HCT116 (cell line): Measurements from ENCODE around the gene AKAP13. TPM values are rescaled to one million over a fixed set of nuclear protein-coding genes. Genes with fewer than 3 reads are reported as not detected.

Experiments used
- ATAC-seq: fragments of 200-7000 bp; cut with Tn5 transposase; 2 replicates; pipeline ENCODE4 v1.9.1; 2020; ENCODE audit warnings: mild to moderate bottlenecking, moderate library complexity
- BruUV-seq: library from RNA; stranded (reverse); fragments of 400-500 nt; replicated peaks from 2 replicates; lab custom pipeline; 2021; lab: Mats Ljungman, UMichigan
- CTCF ChIA-PET: fragments of 300-600 bp; sonication (Branson Sonifier 250); formaldehyde crosslinking; loops from one replicate; lab custom pipeline; 2021; ENCODE audit warnings: antibody characterized with exemption; lab: Charles Lee
- POLR2A ChIA-PET: fragments of 300-600, 350-600 bp; sonication (Branson Sonifier 250); formaldehyde crosslinking; loops from one replicate; lab custom pipeline; 2021; ENCODE audit warnings: antibody characterized with exemption; lab: Charles Lee
- RAD21 ChIA-PET, 2 experiments: fragments of 300-600 bp; sonication (Branson Sonifier 250); formaldehyde crosslinking; loops; one replicate each; lab custom pipeline; 2023; ENCODE audit warnings: low total read pairs in 2 of 2; ENCODE audit not compliant: uncharacterized antibody in 2 of 2, unreplicated experiment in 2 of 2, low non-redundant PET in 1 of 2; lab: Charles Lee
- DNase-seq: peaks from one replicate; pipeline ENCODE4 v3.0.0-alpha.2; 2010; ENCODE audit warnings: low read depth, low spot score
- H2AFZ ChIP-seq: fragments of 200-600 bp; shearing (Covaris generic), sonication (generic); 2 replicates; pipeline ENCODE4 v1.6.1; 2017; ENCODE audit warnings: low read depth, mixed run types, mixed read lengths, antibody characterized with exemption, low read length; ENCODE audit not compliant: poor library complexity, severe bottlenecking
- H3K27ac ChIP-seq: 2 replicates; pipeline ENCODE4 v1.5.1; 2012; ENCODE audit warnings: low read depth, low read length
- H3K27me3 ChIP-seq: fragments of 200-600 bp; sonication (generic); 2 replicates; pipeline ENCODE4 v1.6.1; 2016; ENCODE audit warnings: mixed run types, low read length, mixed read lengths; ENCODE audit not compliant: insufficient read depth
- H3K36me3 ChIP-seq, 2 experiments: fragments of 200-500 bp in 1 of 2; fragments of 200-600 bp in 1 of 2; sonication (Bioruptor generic) in 1 of 2; sonication (generic) in 1 of 2; 2 replicates each; pipeline versions ENCODE4 v1.5.1 to v1.6.1; 2014 to 2016; ENCODE audit warnings: low read length in 2 of 2, inconsistent platforms in 1 of 2, mixed read lengths in 1 of 2, mixed run types in 1 of 2; ENCODE audit not compliant: insufficient read depth in 2 of 2, control insufficient read depth in 1 of 2
- H3K4me1 ChIP-seq, 2 experiments: fragments of 200-600 bp in 1 of 2; sonication (generic) in 1 of 2; 2 replicates each; pipeline versions ENCODE4 v1.5.1 to v1.6.1; 2012 to 2017; ENCODE audit warnings: low read length in 2 of 2, inconsistent platforms in 1 of 2, mild to moderate bottlenecking in 1 of 2, mixed read lengths in 1 of 2, mixed run types in 1 of 2, moderate library complexity in 1 of 2; ENCODE audit not compliant: insufficient read depth in 2 of 2, control insufficient read depth in 1 of 2
- H3K4me2 ChIP-seq: fragments of 200-600 bp; sonication (generic); 2 replicates; pipeline ENCODE4 v1.6.1; 2017; ENCODE audit warnings: mixed run types, low read length, mixed read lengths
- H3K4me3 ChIP-seq, 2 experiments: fragments of 200-600 bp in 1 of 2; sonication (generic) in 1 of 2; replicated peaks in 1 of 2; 2 replicates each; pipeline ENCODE4 v1.5.1; 2011 to 2016; ENCODE audit warnings: low read length in 2 of 2, control low read depth in 1 of 2, low read depth in 1 of 2, mild to moderate bottlenecking in 1 of 2, mixed read lengths in 1 of 2, mixed run types in 1 of 2
- H3K79me2 ChIP-seq: fragments of 200-600 bp; sonication (generic); 2 replicates; pipeline ENCODE4 v1.6.1; 2017; ENCODE audit warnings: mild to moderate bottlenecking, mixed run types, low read length, moderate library complexity, mixed read lengths; ENCODE audit not compliant: insufficient read depth
- H3K9ac ChIP-seq: fragments of 200-600 bp; sonication (generic); 2 replicates; pipeline ENCODE4 v1.6.1; 2016; ENCODE audit warnings: low read length, mixed read lengths
- H3K9me2 ChIP-seq: fragments of 200-600 bp; sonication (generic), shearing (Covaris generic); 2 replicates; pipeline ENCODE4 v1.6.1; 2017; ENCODE audit warnings: mixed run types, mild to moderate bottlenecking, moderate library complexity; ENCODE audit not compliant: insufficient read depth
- H3K9me3 ChIP-seq, 2 experiments: fragments of 200-500 bp in 1 of 2; fragments of 200-600 bp in 1 of 2; sonication (Bioruptor generic) in 1 of 2; sonication (generic) in 1 of 2; 2 replicates each; pipeline ENCODE4 v1.6.1; 2014 to 2017; ENCODE audit warnings: low read length in 2 of 2, mixed read lengths in 2 of 2, inconsistent platforms in 1 of 2, low read depth in 1 of 2, mild to moderate bottlenecking in 1 of 2, mixed run types in 1 of 2, moderate library complexity in 1 of 2; ENCODE audit not compliant: control insufficient read depth in 1 of 2, insufficient read depth in 1 of 2
- H4K20me1 ChIP-seq: fragments of 200-600 bp; sonication (generic), shearing (Covaris generic); 2 replicates; pipeline ENCODE4 v1.6.1; 2017; ENCODE audit warnings: mixed run types, mild to moderate bottlenecking, moderate library complexity; ENCODE audit not compliant: insufficient read depth
- CEBPB ChIP-seq: IDR thresholded peaks from 2 replicates; pipeline ENCODE4 v1.6.1; 2012; ENCODE audit warnings: low read depth
- CTCF ChIP-seq, 3 experiments: fragments of 200-600 bp in 1 of 3; sonication (generic) in 1 of 3; IDR thresholded peaks in 2 of 3; conservative IDR thresholded peaks in 1 of 3; 2 replicates each; pipeline ENCODE4 v1.5.1; 2012 to 2017; ENCODE audit warnings: low read depth in 2 of 3, low read length in 2 of 3, antibody characterized with exemption in 1 of 3, borderline replicate concordance in 1 of 3, control low read depth in 1 of 3, mild to moderate bottlenecking in 1 of 3, mixed read lengths in 1 of 3, mixed run types in 1 of 3, moderate library complexity in 1 of 3; ENCODE audit not compliant: insufficient read depth in 1 of 3
- ELF1 ChIP-seq: IDR thresholded peaks from 2 replicates; pipeline ENCODE4 v1.6.1; 2012; ENCODE audit warnings: low read depth, borderline replicate concordance
- JUND ChIP-seq: IDR thresholded peaks from 2 replicates; pipeline ENCODE4 v1.6.1; 2012
- POLR2A ChIP-seq: IDR thresholded peaks from 2 replicates; pipeline ENCODE4 v1.7.0; 2011; ENCODE audit warnings: borderline replicate concordance; ENCODE audit not compliant: insufficient read depth, insufficient read length; ENCODE audit errors: extremely low read depth
- POLR2AphosphoS5 ChIP-seq: IDR thresholded peaks from 2 replicates; pipeline ENCODE4 v1.6.1; 2011; ENCODE audit warnings: mild to moderate bottlenecking, low read depth, low read length, moderate library complexity
- SRF ChIP-seq: IDR thresholded peaks from 2 replicates; pipeline ENCODE4 v1.6.1; 2012; ENCODE audit warnings: low read depth
- YY1 ChIP-seq: IDR thresholded peaks from 2 replicates; pipeline ENCODE4 v1.6.1; 2011; ENCODE audit warnings: low read length, low read depth, moderate library complexity, mild to moderate bottlenecking; ENCODE audit not compliant: insufficient replicate concordance; ENCODE audit errors: extremely low read depth
- ZFX ChIP-seq: fragments of 450-650 bp; IDR thresholded peaks from 2 replicates; pipeline ENCODE4 v1.6.1; 2017
- intact Hi-C: fragments of 100-400 bp; cut with micrococcal nuclease; formaldehyde crosslinking; loops from 2 replicates; pipeline ENCODE4 v1.10.0; 2022
- total RNA-seq: library from RNA; stranded (reverse); gene quantifications from one replicate; pipeline ENCODE4 v1.2.1, GENCODE V29; 2021; ENCODE audit not compliant: unreplicated experiment
- TF ChIP-seq, protein P1 (sequence below): IDR thresholded peaks from 2 replicates; pipeline ENCODE4 v1.6.1; 2011; ENCODE audit warnings: mild to moderate bottlenecking, low read length, moderate library complexity; ENCODE audit not compliant: insufficient replicate concordance; ENCODE audit errors: extremely low read depth
- TF ChIP-seq, protein P2 (sequence below): IDR thresholded peaks from 2 replicates; pipeline ENCODE4 v1.6.1; 2012
- TF ChIP-seq, protein P3 (sequence below): IDR thresholded peaks from 2 replicates; pipeline ENCODE4 v1.6.1; 2012; ENCODE audit warnings: low read depth

The AKAP13 gene
- total RNA-seq, 1 experiment from 2014 or later, result 43.1 TPM

DNA sequence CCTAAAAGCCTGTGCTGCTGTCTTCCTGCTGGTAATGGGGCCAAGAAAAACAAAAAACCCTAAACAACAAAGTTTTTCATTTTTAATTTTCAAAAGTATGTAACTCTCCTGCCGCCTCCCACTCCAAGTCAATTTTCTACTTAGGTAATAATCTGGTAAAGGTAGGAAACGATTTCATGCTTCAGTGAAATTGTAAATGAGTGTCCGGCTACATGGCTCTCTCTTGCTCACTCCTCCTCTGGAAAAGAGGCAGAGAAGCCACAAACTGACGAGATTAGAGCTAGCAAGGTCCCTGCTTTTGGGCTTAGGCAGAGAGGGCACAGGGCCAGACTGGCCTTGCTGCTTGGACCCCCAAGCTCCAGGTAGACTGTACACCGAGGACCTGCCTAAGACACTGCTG lies 390.9 kb downstream of the AKAP13 start (continued):
- TF ChIP-seq, protein P1, sequence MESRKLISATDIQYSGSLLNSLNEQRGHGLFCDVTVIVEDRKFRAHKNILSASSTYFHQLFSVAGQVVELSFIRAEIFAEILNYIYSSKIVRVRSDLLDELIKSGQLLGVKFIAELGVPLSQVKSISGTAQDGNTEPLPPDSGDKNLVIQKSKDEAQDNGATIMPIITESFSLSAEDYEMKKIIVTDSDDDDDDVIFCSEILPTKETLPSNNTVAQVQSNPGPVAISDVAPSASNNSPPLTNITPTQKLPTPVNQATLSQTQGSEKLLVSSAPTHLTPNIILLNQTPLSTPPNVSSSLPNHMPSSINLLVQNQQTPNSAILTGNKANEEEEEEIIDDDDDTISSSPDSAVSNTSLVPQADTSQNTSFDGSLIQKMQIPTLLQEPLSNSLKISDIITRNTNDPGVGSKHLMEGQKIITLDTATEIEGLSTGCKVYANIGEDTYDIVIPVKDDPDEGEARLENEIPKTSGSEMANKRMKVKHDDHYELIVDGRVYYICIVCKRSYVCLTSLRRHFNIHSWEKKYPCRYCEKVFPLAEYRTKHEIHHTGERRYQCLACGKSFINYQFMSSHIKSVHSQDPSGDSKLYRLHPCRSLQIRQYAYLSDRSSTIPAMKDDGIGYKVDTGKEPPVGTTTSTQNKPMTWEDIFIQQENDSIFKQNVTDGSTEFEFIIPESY, result no peak

GRCh38 chr15:85771781-85772445 lies 391.5 kb downstream of the AKAP13 start:
- H3K79me2 ChIP-seq, result no peaks in the 10 kb centered on the region; the same call in 1 of the 2 replicates
- H4K20me1 ChIP-seq, result no peaks in the 10 kb centered on the region
- no peak for TF ChIP-seq ELF1
- TF ChIP-seq SRF, result no peak
- TF ChIP-seq CEBPB, result no peak
- no peak for TF ChIP-seq CTCF (IDR thresholded peaks at IDR 0.05 in 2 of 3, conservative IDR thresholded peaks at IDR 0.05 in 1 of 3; ENCODE audit: borderline replicate concordance in 1 of 3, insufficient read depth in 1 of 3, low read depth in 2 of 3, low read length in 2 of 3)
- no peak for TF ChIP-seq ZFX
- no peak for TF ChIP-seq POLR2AphosphoS5
- TF ChIP-seq JUND, result no peak
- no peak for TF ChIP-seq POLR2A
- TF ChIP-seq, protein P2, sequence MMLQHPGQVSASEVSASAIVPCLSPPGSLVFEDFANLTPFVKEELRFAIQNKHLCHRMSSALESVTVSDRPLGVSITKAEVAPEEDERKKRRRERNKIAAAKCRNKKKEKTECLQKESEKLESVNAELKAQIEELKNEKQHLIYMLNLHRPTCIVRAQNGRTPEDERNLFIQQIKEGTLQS, result no peak
- TF ChIP-seq YY1, result no peak
- TF ChIP-seq, protein P3, sequence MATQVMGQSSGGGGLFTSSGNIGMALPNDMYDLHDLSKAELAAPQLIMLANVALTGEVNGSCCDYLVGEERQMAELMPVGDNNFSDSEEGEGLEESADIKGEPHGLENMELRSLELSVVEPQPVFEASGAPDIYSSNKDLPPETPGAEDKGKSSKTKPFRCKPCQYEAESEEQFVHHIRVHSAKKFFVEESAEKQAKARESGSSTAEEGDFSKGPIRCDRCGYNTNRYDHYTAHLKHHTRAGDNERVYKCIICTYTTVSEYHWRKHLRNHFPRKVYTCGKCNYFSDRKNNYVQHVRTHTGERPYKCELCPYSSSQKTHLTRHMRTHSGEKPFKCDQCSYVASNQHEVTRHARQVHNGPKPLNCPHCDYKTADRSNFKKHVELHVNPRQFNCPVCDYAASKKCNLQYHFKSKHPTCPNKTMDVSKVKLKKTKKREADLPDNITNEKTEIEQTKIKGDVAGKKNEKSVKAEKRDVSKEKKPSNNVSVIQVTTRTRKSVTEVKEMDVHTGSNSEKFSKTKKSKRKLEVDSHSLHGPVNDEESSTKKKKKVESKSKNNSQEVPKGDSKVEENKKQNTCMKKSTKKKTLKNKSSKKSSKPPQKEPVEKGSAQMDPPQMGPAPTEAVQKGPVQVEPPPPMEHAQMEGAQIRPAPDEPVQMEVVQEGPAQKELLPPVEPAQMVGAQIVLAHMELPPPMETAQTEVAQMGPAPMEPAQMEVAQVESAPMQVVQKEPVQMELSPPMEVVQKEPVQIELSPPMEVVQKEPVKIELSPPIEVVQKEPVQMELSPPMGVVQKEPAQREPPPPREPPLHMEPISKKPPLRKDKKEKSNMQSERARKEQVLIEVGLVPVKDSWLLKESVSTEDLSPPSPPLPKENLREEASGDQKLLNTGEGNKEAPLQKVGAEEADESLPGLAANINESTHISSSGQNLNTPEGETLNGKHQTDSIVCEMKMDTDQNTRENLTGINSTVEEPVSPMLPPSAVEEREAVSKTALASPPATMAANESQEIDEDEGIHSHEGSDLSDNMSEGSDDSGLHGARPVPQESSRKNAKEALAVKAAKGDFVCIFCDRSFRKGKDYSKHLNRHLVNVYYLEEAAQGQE, result no peak
- no peak overlapping the region for H3K4me2 ChIP-seq
- ChIA-PET RAD21 (no interaction called here), POLR2A (no interaction called here), CTCF (no interaction called here)
- H3K9me3 ChIP-seq, result no peaks in the 10 kb centered on the region
- no peak for ATAC-seq
- no peak overlapping the region for H3K9ac ChIP-seq
- intact Hi-C loops, result no loop called here
- no peak for DNase-seq
- no TSS peak for BruUV-seq
- peaks cover 0 to 6% of the 10 kb centered on the region in 2 experiments; a peak in 1 of 4 replicates for H3K4me1 ChIP-seq
- no peaks in the 10 kb centered on the region for H3K27me3 ChIP-seq
- no peak overlapping the region for H2AFZ ChIP-seq
- H3K9me2 ChIP-seq, result no peaks in the 10 kb centered on the region
- H3K4me3 ChIP-seq, result no peak overlapping the region
- no peak overlapping the region for H3K27ac ChIP-seq
- no peaks in the 10 kb centered on the region for H3K36me3 ChIP-seq
